ENCODE measurements around the gene ASPSCR1.

GRCh38 chr17:82055965-82056728, 78.7 kb downstream of the ASPSCR1 start:
- TF ChIP-seq POLR2A (IDR thresholded peaks at IDR 0.05) (no peak), CTCF (IDR thresholded peaks at IDR 0.05) (no peak), POLR2AphosphoS5 (IDR thresholded peaks at IDR 0.05) (no peak)

Measured in transverse colon (tissue), 4 donors.